ENCODE results near the gene SLC13A4. TPM values are rescaled to one million over a fixed set of nuclear protein-coding genes. Genes with fewer than 3 reads are reported as not detected.
"Not testable (repeated sequence)": the region's sequence is repeated elsewhere in the genome, so short reads cannot be mapped to it uniquely, and the experiment has no call there.

SLC13A4 gene
- total RNA-seq, 2 experiments from 2014 or later = not detected

GRCh38 chr7:135704074-135704473, 23.9 kb downstream of the SLC13A4 start:
- ChIA-PET POLR2A (no interaction called here), CTCF (interaction anchor here (0.6 to 1.3 kb wide), 4 partner anchors 9 to 704 kb away, joined by 3 read pairs; no protein-coding TSS in a partner anchor)
- no peaks in the 10 kb centered on the region for H3K27me3 Mint-ChIP-seq (ENCODE audit: low read depth)
- ATAC-seq (peak; percentile 51), DNase-seq (peak; percentile 22)
- H3K4me3 Mint-ChIP-seq = no peak overlapping the region
- no peaks in the 10 kb centered on the region for H3K36me3 Mint-ChIP-seq (ENCODE audit: low read depth)
- H3K9me3 Mint-ChIP-seq (ENCODE audit: insufficient read depth) = no peaks in the 10 kb centered on the region
- H3K4me1 Mint-ChIP-seq (ENCODE audit: low read depth) = no peaks in the 10 kb centered on the region
- no peak overlapping the region for H3K27ac Mint-ChIP-seq

DNA sequence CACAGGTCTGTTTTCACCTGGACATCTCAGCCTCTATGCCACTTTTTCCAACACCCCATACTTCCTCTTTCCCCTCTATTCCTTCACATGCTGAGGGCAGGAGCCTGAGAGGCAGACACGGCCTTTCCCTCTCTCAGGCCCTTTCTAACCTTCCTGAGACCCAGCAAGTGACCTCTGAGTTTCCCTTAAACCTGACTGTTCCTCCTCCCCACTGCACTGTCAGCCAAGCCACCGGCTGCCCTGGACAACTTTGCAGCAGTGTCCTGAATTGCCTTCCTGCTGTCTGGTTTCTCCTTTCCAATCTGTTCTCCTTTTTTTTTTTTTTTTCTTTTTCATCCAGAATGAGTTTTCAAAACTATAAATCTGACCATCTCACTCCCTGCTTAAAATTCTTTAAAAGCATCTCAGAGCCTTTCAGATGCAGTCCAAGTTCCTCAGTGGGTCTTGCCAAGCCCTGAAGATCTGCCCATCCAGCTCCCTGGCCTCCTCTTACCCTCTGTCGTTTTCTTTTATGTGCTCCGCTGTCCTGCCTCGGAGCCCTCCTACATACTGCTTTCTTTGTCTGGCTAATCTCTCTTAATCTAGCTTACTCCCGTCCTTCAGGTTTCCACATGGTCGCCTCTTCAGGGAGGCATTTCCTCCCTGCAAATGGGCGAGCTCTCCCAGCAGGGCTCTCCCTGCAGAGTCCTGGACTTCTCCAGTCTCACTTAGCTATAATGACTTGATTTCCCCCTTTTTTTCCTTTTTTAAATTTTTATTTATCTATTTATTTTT, 30.5 kb downstream of the SLC13A4 start:
- ATAC-seq (no peak), DNase-seq (no peak)
- H3K27me3 Mint-ChIP-seq (ENCODE audit: low read depth) = no peaks in the 10 kb centered on the region
- H3K4me1 Mint-ChIP-seq (ENCODE audit: low read depth) = no peaks in the 10 kb centered on the region
- H3K36me3 Mint-ChIP-seq (ENCODE audit: low read depth) = no peaks in the 10 kb centered on the region
- ChIA-PET POLR2A (no interaction called here), CTCF (no interaction called here)
- no peaks in the 10 kb centered on the region for H3K9me3 Mint-ChIP-seq (ENCODE audit: insufficient read depth)
- H3K27ac Mint-ChIP-seq = no peak overlapping the region
- H3K4me3 Mint-ChIP-seq = no peak overlapping the region

- Mint-ChIP-seq H3K27me3 (ENCODE audit: low read depth) (no peaks in the 10 kb centered on the region), H3K4me1 (ENCODE audit: low read depth) (no peaks in the 10 kb centered on the region), H3K9me3 (ENCODE audit: insufficient read depth) (no peaks in the 10 kb centered on the region), H3K4me3 (no peak overlapping the region), H3K36me3 (ENCODE audit: low read depth) (no peaks in the 10 kb centered on the region), H3K27ac (no peak overlapping the region)
- no peak for DNase-seq
- no peak for ATAC-seq
- CTCF ChIA-PET = no interaction called here
- POLR2A ChIA-PET = no interaction called here
Measured at GRCh38 chr7:135693558-135693957, 34.4 kb downstream of the SLC13A4 start.

GRCh38 chr7:135692606-135693005, 35.4 kb downstream of the SLC13A4 start:
- H3K4me1 Mint-ChIP-seq (ENCODE audit: low read depth); H3K27ac Mint-ChIP-seq; H3K36me3 Mint-ChIP-seq (ENCODE audit: low read depth); H3K9me3 Mint-ChIP-seq (ENCODE audit: insufficient read depth); DNase-seq; H3K27me3 Mint-ChIP-seq (ENCODE audit: low read depth); POLR2A ChIA-PET; ATAC-seq; H3K4me3 Mint-ChIP-seq: not testable (repeated sequence)
- CTCF ChIA-PET = interaction anchor here (0.8 kb wide), 1 partner anchor 47 kb away, joined by 3 read pairs; no protein-coding TSS in a partner anchor

DNA sequence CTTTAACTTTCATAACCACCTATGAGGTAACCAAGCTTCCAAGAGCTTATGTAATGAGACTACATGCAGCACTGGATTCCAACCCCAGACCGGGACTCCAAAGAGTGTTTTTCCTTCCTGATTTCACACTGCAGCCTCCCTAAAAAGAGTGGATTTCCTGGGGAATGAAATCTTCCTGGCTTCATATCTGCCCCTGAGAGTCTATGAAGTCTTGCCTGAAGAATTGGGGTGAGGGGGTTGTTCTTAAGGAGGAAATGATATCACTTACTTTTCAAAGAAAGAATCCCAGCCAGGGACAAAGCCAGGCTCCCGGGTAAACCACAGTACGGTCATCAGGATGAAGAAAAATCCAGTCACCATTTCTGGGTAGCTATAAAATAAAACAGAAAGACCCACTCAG, 35.9 kb downstream of the SLC13A4 start:
- H3K27me3 Mint-ChIP-seq (ENCODE audit: low read depth) = no peaks in the 10 kb centered on the region

GRCh38 chr7:135690566-135690965, 37.4 kb downstream of the SLC13A4 start:
- ChIA-PET CTCF (no interaction called here), POLR2A (no interaction called here)
- no peak for ATAC-seq
- DNase-seq = no peak
- no peaks in the 10 kb centered on the region for H3K9me3 Mint-ChIP-seq (ENCODE audit: insufficient read depth)
- H3K4me3 Mint-ChIP-seq = no peak overlapping the region
- H3K27ac Mint-ChIP-seq = no peak overlapping the region
- no peaks in the 10 kb centered on the region for H3K36me3 Mint-ChIP-seq (ENCODE audit: low read depth)
- no peaks in the 10 kb centered on the region for H3K27me3 Mint-ChIP-seq (ENCODE audit: low read depth)
- no peaks in the 10 kb centered on the region for H3K4me1 Mint-ChIP-seq (ENCODE audit: low read depth)

More for the DNA sequence above, 35.9 kb downstream of the SLC13A4 start:
- ChIA-PET POLR2A (no interaction called here), CTCF (interaction anchor here (0.8 kb wide), 1 partner anchor 47 kb away, joined by 3 read pairs; no protein-coding TSS in a partner anchor)
- H3K4me3 Mint-ChIP-seq = no peak overlapping the region
- ATAC-seq (no peak), DNase-seq (no peak)
- no peaks in the 10 kb centered on the region for H3K4me1 Mint-ChIP-seq (ENCODE audit: low read depth)
- no peaks in the 10 kb centered on the region for H3K36me3 Mint-ChIP-seq (ENCODE audit: low read depth)
- H3K9me3 Mint-ChIP-seq (ENCODE audit: insufficient read depth) = no peaks in the 10 kb centered on the region
- H3K27ac Mint-ChIP-seq = no peak overlapping the region

GRCh38 chr7:135687466-135687865, 40.5 kb downstream of the SLC13A4 start:
- Mint-ChIP-seq H3K27ac (no peak overlapping the region), H3K36me3 (ENCODE audit: low read depth) (no peaks in the 10 kb centered on the region), H3K9me3 (ENCODE audit: insufficient read depth) (no peaks in the 10 kb centered on the region), H3K4me3 (no peak overlapping the region), H3K4me1 (ENCODE audit: low read depth) (no peaks in the 10 kb centered on the region), H3K27me3 (ENCODE audit: low read depth) (no peaks in the 10 kb centered on the region)
- no peak for ATAC-seq
- ChIA-PET CTCF (interaction anchor here (1.1 to 1.3 kb wide), 2 partner anchors 12 to 15 kb away, joined by 3 to 4 read pairs; no protein-coding TSS in a partner anchor), POLR2A (interaction anchor here (0.6 kb wide), 1 partner anchor 477 kb away, joined by 5 read pairs; no protein-coding TSS in a partner anchor)
- DNase-seq = no peak

DNA sequence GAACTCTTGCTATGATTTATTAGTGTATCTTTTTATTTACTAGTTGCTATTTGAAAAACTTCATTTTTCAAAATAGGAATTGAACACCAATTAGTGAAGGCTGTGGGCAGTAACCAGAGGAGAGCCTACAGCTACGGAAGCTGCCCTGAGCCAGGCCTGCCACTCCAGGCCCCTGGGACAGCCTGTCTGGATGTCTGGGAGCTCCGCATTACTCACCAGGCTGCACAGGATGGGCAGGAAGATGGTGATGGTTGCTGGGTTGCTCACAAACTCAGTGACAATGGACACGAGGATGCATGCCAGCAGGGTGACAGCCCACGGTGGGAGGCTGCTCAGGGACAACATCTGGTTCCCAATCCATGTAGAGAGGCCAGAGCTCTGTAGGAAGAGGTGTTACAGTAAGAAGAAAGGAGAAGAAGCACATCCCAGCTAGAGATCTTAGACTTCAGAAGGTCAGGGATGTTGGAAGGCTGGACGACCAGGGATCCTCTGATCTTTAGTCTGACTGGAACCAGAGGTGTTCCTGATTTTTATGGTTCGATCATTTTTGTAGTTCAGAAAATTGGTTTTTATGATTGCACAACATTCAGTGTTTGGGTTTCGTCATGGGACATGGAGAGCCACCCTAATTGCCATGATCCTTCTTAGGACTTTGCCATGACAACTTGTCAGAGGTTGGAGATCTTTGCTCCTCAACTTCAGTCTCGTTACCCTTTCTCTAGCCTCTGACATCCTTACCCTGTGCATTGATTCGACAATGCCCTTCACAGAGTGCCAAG, 42.5 kb downstream of the SLC13A4 start:
- POLR2A ChIA-PET = no interaction called here
- DNase-seq (no peak), ATAC-seq (no peak)
- no peak overlapping the region for H3K27ac Mint-ChIP-seq
- H3K27me3 Mint-ChIP-seq (ENCODE audit: low read depth) = no peaks in the 10 kb centered on the region
- H3K9me3 Mint-ChIP-seq (ENCODE audit: insufficient read depth) = no peaks in the 10 kb centered on the region
- H3K4me1 Mint-ChIP-seq (ENCODE audit: low read depth) = peaks cover 11% of the 10 kb centered on the region
- CTCF ChIA-PET = no interaction called here
- no peak overlapping the region for H3K4me3 Mint-ChIP-seq
- H3K36me3 Mint-ChIP-seq (ENCODE audit: low read depth) = no peaks in the 10 kb centered on the region

- Mint-ChIP-seq H3K4me3 (no peak overlapping the region), H3K27ac (no peak overlapping the region), H3K27me3 (ENCODE audit: low read depth) (no peaks in the 10 kb centered on the region), H3K4me1 (ENCODE audit: low read depth) (peaks cover 15% of the 10 kb centered on the region), H3K36me3 (ENCODE audit: low read depth) (no peaks in the 10 kb centered on the region), H3K9me3 (ENCODE audit: insufficient read depth) (no peaks in the 10 kb centered on the region)
- ChIA-PET POLR2A (no interaction called here), CTCF (no interaction called here)
- ATAC-seq = no peak
- DNase-seq = no peak
Measured at GRCh38 chr7:135684699-135685098, 43.3 kb downstream of the SLC13A4 start.

GRCh38 chr7:135684136-135684535, 43.9 kb downstream of the SLC13A4 start:
- Mint-ChIP-seq H3K4me3 (no peak overlapping the region), H3K27ac (no peak overlapping the region), H3K36me3 (ENCODE audit: low read depth) (no peaks in the 10 kb centered on the region), H3K9me3 (ENCODE audit: insufficient read depth) (no peaks in the 10 kb centered on the region), H3K27me3 (ENCODE audit: low read depth) (no peaks in the 10 kb centered on the region), H3K4me1 (ENCODE audit: low read depth) (peaks cover 16% of the 10 kb centered on the region)
- no peak for DNase-seq
- POLR2A ChIA-PET = no interaction called here
- CTCF ChIA-PET = interaction anchor here (2.0 kb wide), 1 partner anchor 11 kb away, joined by 5 read pairs; no protein-coding TSS in a partner anchor
- no peak for ATAC-seq

GRCh38 chr7:135683609-135684008, 44.4 kb downstream of the SLC13A4 start:
- no peaks in the 10 kb centered on the region for H3K9me3 Mint-ChIP-seq (ENCODE audit: insufficient read depth)
- ATAC-seq (no peak), DNase-seq (no peak)
- H3K4me1 Mint-ChIP-seq (ENCODE audit: low read depth) = peaks cover 16% of the 10 kb centered on the region
- no peak overlapping the region for H3K27ac Mint-ChIP-seq
- H3K4me3 Mint-ChIP-seq = no peak overlapping the region
- ChIA-PET CTCF (interaction anchor here (2.0 kb wide), 1 partner anchor 11 kb away, joined by 5 read pairs; no protein-coding TSS in a partner anchor), POLR2A (no interaction called here)
- H3K27me3 Mint-ChIP-seq (ENCODE audit: low read depth) = no peaks in the 10 kb centered on the region
- H3K36me3 Mint-ChIP-seq (ENCODE audit: low read depth) = no peaks in the 10 kb centered on the region

DNA sequence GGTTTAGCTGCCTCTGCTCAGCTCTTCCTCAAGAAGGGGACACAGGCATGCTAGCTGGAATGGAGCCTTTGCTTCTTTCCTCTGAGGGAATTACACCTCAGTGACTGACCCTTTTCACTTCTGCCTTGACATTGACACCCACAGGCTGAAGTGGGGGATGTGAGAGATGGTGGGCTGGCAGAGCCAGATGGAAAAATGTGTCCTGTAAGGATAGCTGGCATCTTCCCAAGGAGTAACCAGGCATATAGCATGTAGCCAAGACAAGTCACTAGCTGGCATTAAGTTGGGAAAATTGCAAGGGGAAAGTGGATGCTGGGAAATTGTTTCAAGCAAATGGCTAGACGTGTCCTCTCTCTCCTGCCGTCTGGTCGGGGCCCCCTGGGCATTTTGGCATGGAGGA, 45.8 kb downstream of the SLC13A4 start:
- ChIA-PET POLR2A (no interaction called here), CTCF (interaction anchor here (2.1 kb wide), 1 partner anchor 10 kb away, joined by 8 read pairs; no protein-coding TSS in a partner anchor)
- Mint-ChIP-seq H3K36me3 (ENCODE audit: low read depth) (no peaks in the 10 kb centered on the region), H3K4me3 (no peak overlapping the region), H3K27ac (no peak overlapping the region), H3K27me3 (ENCODE audit: low read depth) (no peaks in the 10 kb centered on the region), H3K9me3 (ENCODE audit: insufficient read depth) (no peaks in the 10 kb centered on the region), H3K4me1 (ENCODE audit: low read depth) (peaks cover 16% of the 10 kb centered on the region)
- ATAC-seq (no peak), DNase-seq (no peak)
